ENCODE measurements around the gene MTHFD1L.

MTHFD1L gene

GRCh38 chr6:150866147-150866990 is 867 bp downstream of the MTHFD1L start:
- DNase-seq (ENCODE audit: low read depth), result peak; percentile 92

- DNase-seq (ENCODE audit: low read depth), result no peak
Measured at GRCh38 chr6:150866991-150867501, 1.5 kb downstream of the MTHFD1L start.

GRCh38 chr6:150868759-150869158 is 3.3 kb downstream of the MTHFD1L start:
- DNase-seq (ENCODE audit: low read depth), result no peak

GRCh38 chr6:150874179-150874578 is 8.7 kb downstream of the MTHFD1L start:
- DNase-seq (ENCODE audit: low read depth), result no peak

GRCh38 chr6:150875841-150876240 is 10.3 kb downstream of the MTHFD1L start:
- no peak for DNase-seq (ENCODE audit: low read depth)

GRCh38 chr6:150876598-150876997 is 11.1 kb downstream of the MTHFD1L start:
- DNase-seq (ENCODE audit: low read depth), result peak; percentile 42

- no peak for DNase-seq (ENCODE audit: low read depth)
Measured at GRCh38 chr6:150877928-150878327, 12.4 kb downstream of the MTHFD1L start.

- DNase-seq (ENCODE audit: low read depth), result no peak
Measured at GRCh38 chr6:150878347-150879213, 13.1 kb downstream of the MTHFD1L start.

GRCh38 chr6:150880336-150880735 is 14.8 kb downstream of the MTHFD1L start:
- no peak for DNase-seq (ENCODE audit: low read depth)

- DNase-seq (ENCODE audit: low read depth), result peak; percentile 97
Measured at GRCh38 chr6:150881911-150882481, 16.5 kb downstream of the MTHFD1L start.

GRCh38 chr6:150883521-150883920 is 18.0 kb downstream of the MTHFD1L start:
- no peak for DNase-seq (ENCODE audit: low read depth)

- DNase-seq (ENCODE audit: low read depth), result no peak
Measured at GRCh38 chr6:150886155-150886554, 20.7 kb downstream of the MTHFD1L start.

- no peak for DNase-seq (ENCODE audit: low read depth)
Measured at GRCh38 chr6:150887978-150888563, 22.6 kb downstream of the MTHFD1L start.

- DNase-seq (ENCODE audit: low read depth), result no peak
Measured at GRCh38 chr6:150890346-150890745, 24.8 kb downstream of the MTHFD1L start.

- peak; percentile 82 for DNase-seq (ENCODE audit: low read depth)
Measured at GRCh38 chr6:150891888-150892485, 26.5 kb downstream of the MTHFD1L start.

- no peak for DNase-seq (ENCODE audit: low read depth)
Measured at GRCh38 chr6:150894191-150894744, 28.8 kb downstream of the MTHFD1L start.

- peak; percentile 55 for DNase-seq (ENCODE audit: low read depth)
Measured at GRCh38 chr6:150894935-150895552, 29.5 kb downstream of the MTHFD1L start.

GRCh38 chr6:150895928-150896632 is 30.6 kb downstream of the MTHFD1L start:
- DNase-seq (ENCODE audit: low read depth), result no peak

GRCh38 chr6:150897400-150897943 is 32.0 kb downstream of the MTHFD1L start:
- no peak for DNase-seq (ENCODE audit: low read depth)

Data from iris pigment epithelial cell (primary cell).